DMS 273 (cell line): Measurements from ENCODE around the gene PRRT1B.
A peak's percentile ranks its signal among the peaks of the same experiment; 100 is the strongest.

Experiments used
- DNase-seq: peaks from one replicate; lab custom pipeline; 2025; ENCODE audit not compliant: unreplicated experiment; lab: John Stamatoyannopoulos, UW

The PRRT1B gene

DNA sequence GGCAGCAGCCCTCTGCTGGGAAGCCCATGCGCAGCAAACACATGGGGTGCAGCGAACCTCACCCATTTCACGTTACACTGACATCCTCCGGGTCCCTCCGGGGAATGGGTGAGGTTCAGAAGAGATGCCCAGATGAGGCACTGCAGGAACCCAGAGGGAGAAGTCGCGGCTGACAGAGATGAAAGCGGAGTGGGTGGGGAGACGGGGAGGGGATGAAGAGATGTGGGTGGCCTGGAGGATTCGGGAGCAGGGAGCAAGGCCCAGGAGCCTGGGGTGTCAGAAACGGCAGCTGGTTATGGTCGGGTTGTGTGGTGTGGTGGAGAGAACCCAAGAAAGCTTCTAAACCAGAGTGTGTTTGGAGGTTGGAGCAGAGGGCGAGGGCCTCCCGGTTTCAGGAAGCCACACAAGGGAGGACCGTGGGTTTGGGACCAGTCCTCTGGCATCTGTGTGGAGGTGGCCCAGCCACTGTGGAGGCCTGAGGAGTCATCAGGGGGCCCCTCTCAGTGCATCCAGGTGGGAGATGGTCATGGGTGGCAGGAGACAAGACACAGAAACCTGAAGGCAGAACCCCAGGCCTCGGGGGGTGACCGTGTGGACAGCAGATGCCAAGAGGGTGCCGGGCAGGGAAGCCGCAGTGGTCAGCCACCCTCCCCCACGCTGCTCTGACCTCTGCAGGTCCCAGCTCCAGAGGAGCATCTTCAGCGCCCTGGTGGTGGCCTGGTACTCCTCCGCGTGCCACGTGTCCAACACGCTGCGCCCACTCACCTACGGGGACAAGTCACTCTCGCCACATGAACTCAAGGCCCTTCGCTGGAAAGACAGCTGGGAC is 22.9 kb upstream of the PRRT1B start:
- no peak for DNase-seq

DNA sequence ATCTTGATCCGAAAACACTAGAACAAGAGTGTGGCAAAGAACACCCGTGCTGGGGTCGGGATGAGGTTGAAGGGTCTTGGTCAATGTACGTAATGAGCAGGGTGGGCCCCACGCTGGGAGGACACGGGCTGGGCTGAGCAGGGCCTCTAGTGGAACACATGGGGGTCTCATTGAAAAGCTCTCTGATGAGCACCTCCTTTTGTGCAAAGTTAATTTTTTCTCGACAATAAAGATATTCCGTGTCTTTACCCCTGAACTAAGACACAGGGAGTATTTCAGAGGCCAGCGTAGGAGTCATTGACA is 22.3 kb upstream of the PRRT1B start:
- no peak for DNase-seq

- no peak for DNase-seq
These were observed 21.6 kb upstream of the PRRT1B start for GRCh38 chr9:131523451-131524435.

DNA sequence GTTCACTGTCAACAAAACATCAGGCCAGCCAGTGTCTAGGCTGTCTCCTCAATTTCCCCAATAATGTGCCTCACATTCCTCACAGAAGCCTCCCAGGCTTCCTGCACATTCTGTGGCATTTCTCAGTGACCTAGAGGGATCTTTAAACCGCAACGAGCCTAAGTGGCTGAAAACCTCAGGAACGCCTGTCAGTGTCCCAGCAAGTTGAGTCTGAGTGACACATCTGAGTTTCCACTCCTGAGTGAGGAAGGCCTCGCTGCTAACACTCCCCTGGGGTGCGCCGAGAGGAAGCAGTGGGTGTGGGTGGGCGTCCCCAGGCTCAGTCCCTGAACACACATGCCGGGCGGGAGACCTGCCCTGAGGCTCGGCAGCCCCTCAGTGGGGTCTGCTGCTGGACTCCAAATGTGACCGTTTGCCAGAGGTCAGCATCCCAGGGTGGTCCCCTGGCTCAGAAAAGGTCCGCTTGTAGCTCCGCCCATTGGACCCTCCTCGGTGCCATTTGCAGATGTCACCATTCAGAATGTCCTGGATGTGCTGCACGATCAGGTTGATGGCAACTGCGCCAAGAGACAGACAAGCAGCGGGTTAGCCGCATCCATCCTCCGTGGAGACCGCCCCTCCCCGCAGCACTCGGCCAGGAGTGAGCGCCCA is 20.5 kb upstream of the PRRT1B start:
- no peak for DNase-seq

- no peak for DNase-seq
These were observed 19.4 kb upstream of the PRRT1B start for GRCh38 chr9:131525643-131526565.

GRCh38 chr9:131528186-131528585 is 17.1 kb upstream of the PRRT1B start:
- no peak for DNase-seq

DNA sequence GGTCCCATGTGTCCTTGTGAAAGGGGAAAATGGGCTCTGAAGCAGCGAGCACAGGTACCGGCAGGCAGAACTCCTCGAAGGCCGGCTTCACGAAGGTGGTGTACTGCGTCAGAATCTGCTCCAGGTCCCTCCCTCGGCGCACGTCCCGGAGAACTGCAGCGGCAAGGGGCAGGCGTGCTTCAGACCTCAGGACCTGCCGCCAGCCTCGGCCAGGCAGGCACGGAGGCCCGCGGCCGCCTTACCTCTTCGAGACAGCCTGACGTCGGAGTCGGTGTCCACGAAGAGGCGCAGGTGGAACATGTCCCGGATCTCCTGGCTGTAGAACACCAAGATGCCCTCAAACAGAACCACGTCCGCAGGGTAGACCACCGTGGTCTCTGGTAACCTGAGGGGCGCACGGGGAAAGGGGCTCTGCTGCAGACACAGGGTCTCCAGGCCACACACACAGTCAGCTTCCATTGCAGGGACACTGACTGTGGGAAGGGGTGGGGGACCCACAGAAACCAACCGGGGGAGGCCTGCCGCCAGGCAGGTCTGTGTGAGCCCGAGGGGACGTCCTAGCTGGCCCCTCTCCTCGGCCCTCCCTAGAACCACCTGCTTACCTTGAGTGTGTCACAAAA is 16.3 kb upstream of the PRRT1B start:
- DNase-seq: no peak

GRCh38 chr9:131529597-131530545 is 15.5 kb upstream of the PRRT1B start:
- no peak for DNase-seq

- DNase-seq: peak; percentile 69
These were observed 14.8 kb upstream of the PRRT1B start for GRCh38 chr9:131530546-131530919.

GRCh38 chr9:131530920-131531832 is 14.1 kb upstream of the PRRT1B start, which contains the start of gene UCK1:
Gene UCK1 (minus strand): TSS chr9:131531263. CDS start chr9:131531174, 89 bp downstream.
- peak; percentile 93 for DNase-seq

DNA sequence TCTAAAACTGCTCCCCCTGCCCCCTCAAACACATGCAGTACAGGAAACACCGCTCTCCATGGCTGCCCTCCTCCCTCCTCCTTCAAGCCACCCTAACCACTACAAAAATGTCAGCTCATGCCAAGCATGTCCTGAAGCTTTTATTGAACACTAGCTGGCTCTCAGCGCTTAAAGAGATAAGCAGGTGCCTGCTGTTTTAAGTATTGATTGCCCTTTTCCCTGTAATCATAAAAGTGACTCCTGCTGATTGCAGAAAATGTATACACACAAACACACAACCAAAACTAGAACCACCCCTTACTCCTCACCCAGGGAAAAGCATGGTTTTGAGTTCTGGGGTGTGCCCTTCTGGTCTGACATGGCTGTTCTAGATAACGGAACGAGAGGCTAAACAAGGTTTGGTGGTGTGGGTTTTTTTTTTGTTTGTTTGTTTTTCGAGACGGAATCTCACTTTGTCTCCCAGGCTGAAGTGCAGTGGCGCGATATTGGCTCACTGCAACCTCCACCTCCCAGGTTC is 10.5 kb upstream of the PRRT1B start:
- no peak for DNase-seq

GRCh38 chr9:131537946-131538345 is 7.4 kb upstream of the PRRT1B start:
- no peak for DNase-seq

DNA sequence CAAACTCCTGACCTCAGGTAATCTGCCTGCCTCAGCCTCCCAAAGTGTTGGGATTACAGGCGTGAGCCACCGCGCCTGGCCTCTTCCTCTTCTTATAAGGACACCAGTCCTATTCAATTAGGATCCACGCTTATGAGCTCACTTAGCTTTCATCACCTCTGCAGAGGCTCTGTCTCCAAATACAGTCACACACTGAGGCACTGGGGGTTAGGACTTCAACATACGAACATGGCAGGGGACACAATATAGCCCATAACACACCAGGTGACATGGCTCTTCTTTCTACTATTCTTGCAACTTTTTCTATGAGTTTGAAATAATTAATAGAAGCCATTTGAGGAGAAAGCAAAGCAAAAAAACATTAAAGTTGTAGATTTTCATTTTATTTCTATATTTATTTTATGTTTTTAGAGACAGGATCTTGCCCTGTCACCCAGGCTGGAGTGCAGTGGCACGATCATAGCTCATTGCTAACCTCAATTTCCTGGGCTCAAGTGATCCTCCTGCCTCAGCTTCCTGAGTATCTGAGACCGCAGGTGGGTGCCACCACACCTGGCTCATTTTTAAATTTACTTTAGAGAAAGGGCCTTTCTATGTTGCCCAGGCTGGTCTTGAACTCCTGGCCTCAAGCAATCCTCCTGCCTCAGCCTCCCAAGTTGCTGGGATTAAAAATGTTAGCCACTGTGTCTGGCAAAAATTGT is 6.0 kb upstream of the PRRT1B start:
- DNase-seq: no peak

DNA sequence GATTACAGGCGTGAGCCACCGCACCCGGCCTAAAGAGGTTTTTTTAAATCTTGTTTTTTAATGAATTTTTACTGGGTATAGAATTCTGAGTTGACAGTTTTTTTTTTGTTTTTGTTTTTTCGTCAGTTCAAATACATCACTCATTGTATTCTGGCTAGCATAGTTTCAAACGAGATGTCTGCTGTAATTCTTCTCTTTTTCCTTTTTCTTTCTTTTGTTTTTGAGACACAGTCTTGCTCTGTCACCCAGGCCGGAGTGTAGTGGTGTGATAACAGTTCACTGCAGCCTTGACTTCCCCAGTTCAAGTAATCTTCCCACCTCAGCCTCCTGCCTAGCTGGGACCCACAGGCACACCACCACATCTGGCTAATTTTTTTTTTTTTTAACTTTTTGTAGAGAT is 2.2 kb upstream of the PRRT1B start:
- no peak for DNase-seq

DNA sequence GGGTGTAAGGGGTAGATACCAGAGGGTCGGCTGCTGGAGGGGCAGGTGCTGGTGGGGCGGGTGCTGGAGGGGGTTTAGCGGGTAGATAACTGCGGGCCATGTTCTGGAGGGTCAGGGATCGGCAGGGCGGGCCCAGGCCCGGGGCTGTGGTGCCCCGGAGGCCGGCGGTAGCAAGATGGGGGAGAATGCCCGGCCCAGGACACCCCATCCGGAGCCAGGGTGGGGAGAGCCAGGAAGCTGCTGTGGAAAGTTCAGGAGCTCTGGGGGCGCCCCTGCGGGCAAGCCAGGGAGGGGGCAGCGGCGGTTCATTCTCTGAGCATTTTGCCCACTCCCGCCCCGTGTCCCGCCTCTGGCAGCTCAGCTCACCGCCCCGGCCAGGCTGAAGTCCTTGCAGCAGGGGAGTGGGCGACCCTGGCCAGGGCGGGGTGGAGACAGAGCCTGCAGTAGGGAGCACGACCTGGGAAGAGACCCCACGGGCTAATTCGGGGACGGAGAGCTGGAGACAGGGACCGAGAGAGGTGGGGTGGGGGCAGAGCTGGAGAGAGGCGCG is 538 bp downstream of the PRRT1B start:
- no peak for DNase-seq

GRCh38 chr9:131546336-131547084 is 1.2 kb downstream of the PRRT1B start:
- DNase-seq: peak; percentile 78
